Measurements from ENCODE around the gene ARMCX6. TPM values are rescaled to one million over a fixed set of nuclear protein-coding genes. Genes with fewer than 3 reads are reported as not detected.

The ARMCX6 gene
- total and polyA plus RNA-seq, 11 donors: 17.5 to 58.7 (median 32.6) TPM

- no peak overlapping the region for H3K4me3 ChIP-seq
- H3K36me3 ChIP-seq: peaks cover 0 to 10% (median 0%) of the 10 kb centered on the region in 9 donors
- H3K4me1 ChIP-seq: no peaks in the 10 kb centered on the region
- intact Hi-C loops (cut with DNase I): no loop called here
- no peak overlapping the region for H3K27ac ChIP-seq
- ATAC-seq: no peak
- no peak for TF ChIP-seq CTCF (IDR thresholded peaks at IDR 0.05)
- no peak for TF ChIP-seq POLR2A (IDR thresholded peaks at IDR 0.05)
- H3K9me3 ChIP-seq: no peaks in the 10 kb centered on the region
- H3K27me3 ChIP-seq: no peaks in the 10 kb centered on the region
- DNase-seq: no peak
Observed at GRCh38 chrX:101639583-101639982, 21.8 kb upstream of the ARMCX6 start.

- peaks cover 0 to 12% (median 3%) of the 10 kb centered on the region in 12 donors for H3K4me1 ChIP-seq
- ATAC-seq: no peak
- intact Hi-C loops (cut with DNase I): loop anchor here in 5 of 10 donors (5.0 to 10.0 kb wide), 5 partner anchors 138 to 305 kb away; no protein-coding TSS in a partner anchor
- H3K36me3 ChIP-seq: no peaks in the 10 kb centered on the region
- DNase-seq: peak in 2 of 5 donors; percentile 23 to 35
- H3K27ac ChIP-seq: no peak overlapping the region
- no peaks in the 10 kb centered on the region for H3K27me3 ChIP-seq
- TF ChIP-seq POLR2A (IDR thresholded peaks at IDR 0.05): no peak
- no peak for TF ChIP-seq CTCF (IDR thresholded peaks at IDR 0.05)
- no peak overlapping the region for H3K4me3 ChIP-seq
- no peaks in the 10 kb centered on the region for H3K9me3 ChIP-seq
Observed at GRCh38 chrX:101619364-101619763, 1.6 kb upstream of the ARMCX6 start.

GRCh38 chrX:101605728-101606127 lies 12.1 kb downstream of the ARMCX6 start:
- Histone ChIP-seq H3K4me1 (no peaks in the 10 kb centered on the region), H3K9me3 (no peaks in the 10 kb centered on the region), H3K27ac (no peak overlapping the region), H3K36me3 (no peaks in the 10 kb centered on the region), H3K27me3 (peaks cover 0 to 22% (median 0%) of the 10 kb centered on the region in 9 donors), H3K4me3 (no peak overlapping the region)
- TF ChIP-seq POLR2A (IDR thresholded peaks at IDR 0.05) (no peak), CTCF (IDR thresholded peaks at IDR 0.05) (no peak)
- no peak for ATAC-seq
- intact Hi-C loops (cut with DNase I): loop anchor here in 1 of 10 donors (5.0 kb wide), 1 partner anchor 192 kb away; no protein-coding TSS in a partner anchor
- WGBS, 4 donors: 13 to 41% (median 24%) methylated on average over 1 of the region's 1 CpG
- no peak for DNase-seq

GRCh38 chrX:101605146-101605545 lies 12.7 kb downstream of the ARMCX6 start:
- H3K36me3 ChIP-seq: no peaks in the 10 kb centered on the region
- H3K4me3 ChIP-seq: no peak overlapping the region
- H3K27me3 ChIP-seq: peaks cover 0 to 22% (median 0%) of the 10 kb centered on the region in 9 donors
- no peaks in the 10 kb centered on the region for H3K9me3 ChIP-seq
- ATAC-seq (no peak), DNase-seq (no peak)
- no peaks in the 10 kb centered on the region for H3K4me1 ChIP-seq
- H3K27ac ChIP-seq: no peak overlapping the region
- TF ChIP-seq CTCF (IDR thresholded peaks at IDR 0.05): no peak
- intact Hi-C loops (cut with DNase I): loop anchor here in 1 of 10 donors (5.0 kb wide), 1 partner anchor 192 kb away; no protein-coding TSS in a partner anchor

Measured in heart left ventricle (tissue), 16 donors.